HG02938 (cell line): Measurements from ENCODE around the gene SAMD5.

Experiments used
- ATAC-seq: cut with Tn5 transposase; IDR thresholded peaks from one replicate; pipeline ENCODE4 v1.9.1; 2021; ENCODE audit warnings: mild to moderate bottlenecking, moderate library complexity; ENCODE audit not compliant: unreplicated experiment

The SAMD5 gene

DNA sequence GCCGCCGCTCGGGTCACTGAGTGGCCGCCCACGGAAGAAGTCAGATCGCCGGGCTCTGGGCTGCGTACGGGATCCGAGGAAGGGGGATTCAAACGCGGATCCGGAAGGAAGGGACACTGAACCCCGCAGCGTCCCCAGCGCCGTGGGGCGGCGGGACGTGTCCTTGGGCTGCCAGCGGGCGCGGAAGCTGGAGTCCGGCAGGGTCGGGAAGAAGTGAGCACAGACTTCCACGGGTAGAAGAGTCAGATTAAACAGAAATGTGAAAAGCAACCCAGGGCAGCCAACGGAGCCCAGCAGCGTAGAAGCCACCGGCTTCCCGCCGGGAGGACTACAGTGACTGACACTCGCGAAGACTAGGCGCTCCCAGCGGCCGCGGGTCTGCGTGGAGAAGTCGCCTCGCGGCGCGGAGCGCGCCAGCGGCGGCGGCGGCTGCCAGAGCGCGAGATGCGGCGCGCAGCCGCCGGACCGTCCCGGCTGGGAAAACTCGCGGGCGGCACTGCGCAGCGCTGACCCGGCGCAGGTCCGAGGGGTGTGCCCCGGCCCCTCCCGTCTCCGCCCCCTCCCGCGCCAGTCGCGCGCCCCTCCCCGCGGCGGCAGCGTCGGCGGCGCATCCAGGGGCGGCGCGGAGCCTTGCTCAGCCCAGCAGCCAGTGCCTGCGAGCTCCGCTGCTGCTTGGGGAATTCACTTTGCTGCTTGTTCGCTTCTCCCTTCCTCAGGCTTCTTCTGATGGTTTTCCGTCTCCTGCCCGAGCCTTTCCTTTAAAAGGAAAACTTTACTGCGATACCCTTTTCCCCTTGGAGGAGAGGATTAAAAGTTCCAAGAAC, at the start of gene SAMD5:
Gene SAMD5, plus strand, starts transcription at position 649 of the 824 bp plus-strand sequence. CDS start 239 bp downstream, outside the sequence.
- ATAC-seq, result peak; percentile 38

GRCh38 chr6:147459780-147460179, 48.7 kb upstream of the SAMD5 start:
- ATAC-seq, result no peak

GRCh38 chr6:147463651-147464050, 44.8 kb upstream of the SAMD5 start:
- ATAC-seq, result no peak

DNA sequence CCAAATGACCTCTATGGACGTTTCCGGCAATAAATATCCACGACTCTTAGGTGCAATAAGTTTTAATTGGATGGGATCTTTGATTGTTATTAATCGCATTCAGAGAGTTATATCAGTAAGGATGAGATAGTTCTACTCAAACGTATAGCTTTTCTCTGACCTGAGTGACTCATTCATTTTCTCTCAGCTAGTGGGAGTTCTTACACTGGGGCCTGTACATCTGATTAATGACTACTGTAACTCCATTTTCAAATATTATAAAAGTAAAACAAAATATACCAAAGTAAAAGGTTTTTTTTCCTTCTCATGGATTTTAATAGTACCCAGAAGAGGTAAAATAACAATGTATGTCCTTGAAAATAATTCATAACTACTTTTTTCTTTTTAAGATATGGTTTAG, 41.1 kb upstream of the SAMD5 start:
- no peak for ATAC-seq

- ATAC-seq, result no peak
Measured at GRCh38 chr6:147467886-147468285, 40.6 kb upstream of the SAMD5 start.

DNA sequence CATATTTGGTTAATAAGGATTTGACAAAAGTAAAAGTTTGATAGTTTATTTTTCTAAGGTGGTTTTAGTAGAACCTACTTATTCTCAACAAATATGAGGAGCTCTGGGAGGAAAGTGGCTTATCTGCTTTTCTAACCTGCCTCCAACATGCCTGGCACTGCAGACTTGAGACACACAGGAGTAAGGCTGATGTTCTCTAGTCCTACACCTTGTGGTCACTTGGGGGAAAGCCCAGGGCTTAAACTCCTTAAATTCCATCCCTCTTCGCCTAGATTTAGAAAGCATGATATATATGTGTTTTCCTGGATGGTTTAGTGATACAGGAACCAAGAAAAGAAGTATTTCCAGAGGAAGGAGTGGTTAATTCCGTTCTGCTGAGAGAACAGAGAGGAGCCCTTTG, 39.9 kb upstream of the SAMD5 start:
- ATAC-seq, result no peak

- no peak for ATAC-seq
Measured at GRCh38 chr6:147479857-147480256, 28.6 kb upstream of the SAMD5 start.

GRCh38 chr6:147486683-147487082, 21.8 kb upstream of the SAMD5 start:
- peak; percentile 65 for ATAC-seq

- no peak for ATAC-seq
Measured at GRCh38 chr6:147497472-147497871, 11.0 kb upstream of the SAMD5 start.

- no peak for ATAC-seq
Measured at GRCh38 chr6:147503587-147503986, 4.9 kb upstream of the SAMD5 start.

- no peak for ATAC-seq
Measured at GRCh38 chr6:147504848-147505247, 3.6 kb upstream of the SAMD5 start.

DNA sequence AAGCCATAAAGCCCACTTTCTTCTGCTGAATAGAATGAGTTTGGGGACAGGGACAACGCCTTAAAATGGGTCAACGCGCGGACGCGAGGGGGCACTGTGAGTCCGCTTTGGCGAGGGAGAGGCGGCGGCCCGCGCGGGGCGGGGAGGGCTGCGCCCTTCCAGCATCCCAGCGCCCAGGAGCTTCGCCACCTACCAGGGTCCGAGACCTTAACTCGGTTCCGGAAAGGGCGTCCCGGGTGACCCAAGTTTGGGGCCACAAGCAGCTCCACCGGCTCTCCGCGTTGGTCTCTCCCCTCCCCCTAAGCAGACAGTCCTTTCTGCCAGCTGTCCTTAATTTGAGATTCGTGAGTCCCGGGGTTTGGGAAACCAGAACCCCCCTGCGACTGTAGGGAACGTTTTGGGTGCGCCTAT, 1.8 kb upstream of the SAMD5 start:
- no peak for ATAC-seq

DNA sequence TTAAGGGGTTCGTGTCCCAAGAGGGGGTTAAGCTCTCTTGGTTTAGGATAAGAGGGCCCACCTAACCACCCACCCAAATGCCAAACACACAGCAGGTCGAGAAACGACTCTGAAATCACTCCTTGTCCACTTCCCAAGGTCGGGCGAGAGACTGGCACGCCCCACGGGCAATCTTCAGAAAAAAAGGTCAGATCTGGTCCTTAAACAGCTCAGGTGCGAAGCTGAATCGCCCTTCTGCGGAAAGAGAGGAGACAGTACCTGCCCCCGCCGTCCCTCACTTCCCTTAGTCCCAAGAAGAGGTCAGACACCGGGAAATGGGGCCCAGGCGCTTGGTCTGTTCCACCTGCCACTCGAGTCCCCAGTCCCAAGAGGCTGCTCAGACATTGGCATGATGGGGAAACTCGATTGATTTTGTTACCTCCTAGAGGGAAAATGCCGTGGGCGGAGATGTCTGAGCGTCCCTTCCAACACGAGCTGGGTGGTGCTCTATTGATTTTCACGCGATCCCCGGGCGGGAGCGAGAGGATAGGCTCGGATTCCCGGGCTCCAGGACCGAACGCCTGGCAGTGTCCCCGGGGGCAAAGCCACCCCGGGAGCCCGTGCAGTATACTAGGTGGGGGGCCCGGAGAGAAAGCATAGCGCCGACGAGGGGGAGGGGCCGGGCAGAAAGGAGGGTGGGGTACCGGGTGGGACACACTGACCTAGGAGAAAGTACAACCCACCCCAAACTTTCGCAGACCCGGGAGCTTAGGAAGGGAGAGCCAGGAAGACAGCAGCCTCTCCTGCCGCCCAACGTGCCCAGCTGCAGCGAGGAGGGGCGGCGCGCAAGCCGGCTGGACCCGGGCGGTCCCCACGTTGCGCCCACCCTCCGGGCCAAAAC, 1.1 kb upstream of the SAMD5 start:
- ATAC-seq, result no peak

DNA sequence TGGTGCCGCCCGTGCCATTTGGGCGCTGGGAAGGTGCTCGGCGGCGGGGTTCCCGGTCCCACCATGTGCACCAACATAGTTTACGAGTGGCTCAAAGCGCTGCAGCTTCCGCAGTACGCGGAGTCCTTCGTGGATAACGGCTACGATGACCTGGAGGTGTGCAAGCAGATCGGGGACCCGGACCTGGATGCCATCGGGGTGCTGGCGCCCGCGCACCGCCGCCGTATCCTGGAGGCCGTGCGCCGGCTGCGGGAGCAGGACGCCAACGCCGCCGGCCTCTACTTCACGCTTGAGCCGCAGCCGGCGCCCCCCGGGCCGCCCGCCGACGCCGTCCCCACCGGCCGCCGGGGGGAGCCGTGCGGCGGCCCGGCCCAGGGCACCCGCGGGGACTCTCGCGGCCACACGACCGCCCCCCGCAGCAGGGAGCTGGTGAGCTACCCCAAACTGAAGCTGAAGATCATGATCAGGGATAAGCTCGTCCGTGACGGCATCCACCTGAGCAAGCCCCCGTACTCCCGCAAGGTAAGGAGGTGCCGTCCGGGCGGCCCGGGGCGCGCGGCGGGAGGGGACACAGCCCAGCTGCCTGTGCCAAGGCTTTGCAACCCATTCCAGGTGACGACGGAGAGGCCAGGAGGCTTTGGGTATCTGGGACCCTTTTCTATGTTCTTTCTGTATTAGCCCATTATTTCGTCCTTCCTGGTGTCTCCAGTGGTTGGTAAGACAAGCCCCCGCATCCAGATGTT, 547 bp downstream of the SAMD5 start:
- ATAC-seq, result peak; percentile 25

GRCh38 chr6:147509891-147510290, 1.4 kb downstream of the SAMD5 start:
- peak; percentile 37 for ATAC-seq

- no peak for ATAC-seq
Measured at GRCh38 chr6:147510929-147511590, 2.6 kb downstream of the SAMD5 start.

DNA sequence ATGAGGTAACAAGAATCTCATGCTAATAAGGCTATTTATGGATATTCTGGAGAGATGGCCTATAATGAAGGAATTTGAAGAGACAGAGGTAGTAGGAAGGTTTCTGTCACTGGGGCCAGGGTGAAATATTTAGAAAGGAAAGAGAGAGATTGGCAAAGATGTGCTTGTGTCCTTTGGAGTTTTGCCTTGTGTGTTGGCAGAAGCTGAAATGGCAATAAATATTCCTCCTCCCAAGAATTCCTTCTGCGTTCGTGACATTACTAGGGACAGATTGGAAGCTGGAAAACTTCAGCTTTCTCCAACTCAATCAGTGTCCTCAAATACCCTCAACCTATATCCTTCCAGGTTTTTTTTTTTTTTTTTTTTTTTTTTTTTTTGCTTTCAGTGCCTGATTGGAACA, 6.3 kb downstream of the SAMD5 start:
- no peak for ATAC-seq

GRCh38 chr6:147515327-147515726, 6.8 kb downstream of the SAMD5 start:
- ATAC-seq, result no peak

- no peak for ATAC-seq
Measured at GRCh38 chr6:147522597-147522996, 14.1 kb downstream of the SAMD5 start.

GRCh38 chr6:147525519-147526209, 17.2 kb downstream of the SAMD5 start:
- ATAC-seq, result no peak
